Adipocyte (in vitro differentiated cells): ENCODE results near the gene GFOD2.
A peak's percentile ranks its signal among the peaks of the same experiment; 100 is the strongest.

ENCODE experiments used
- DNase-seq: peaks from one replicate; pipeline ENCODE4 v3.0.0-alpha.2; 2015; ENCODE audit warnings: low read depth
- H3K27me3 ChIP-seq: replicated peaks from 2 replicates; pipeline ENCODE4 v1.7.0; 2013; ENCODE audit warnings: mild to moderate bottlenecking, low read length, moderate library complexity; ENCODE audit not compliant: control insufficient read depth, insufficient read depth
- H3K36me3 ChIP-seq: 2 replicates; pipeline ENCODE4 v1.7.0; 2013; ENCODE audit warnings: low read length, mild to moderate bottlenecking, moderate library complexity; ENCODE audit not compliant: control insufficient read depth, insufficient read depth, severe bottlenecking
- H3K4me1 ChIP-seq: 2 replicates; pipeline ENCODE4 v1.7.0; 2013; ENCODE audit warnings: mild to moderate bottlenecking, low read length, moderate library complexity; ENCODE audit not compliant: control insufficient read depth, insufficient read depth
- H3K4me3 ChIP-seq: 2 replicates; pipeline ENCODE4 v1.7.0; 2013; ENCODE audit warnings: mild to moderate bottlenecking, low read length, moderate library complexity
- H3K9ac ChIP-seq: 2 replicates; pipeline ENCODE4 v1.7.0; 2013; ENCODE audit warnings: mild to moderate bottlenecking, low read length, moderate library complexity
- H3K9me3 ChIP-seq: 2 replicates; pipeline ENCODE4 v1.7.0; 2013; ENCODE audit warnings: mild to moderate bottlenecking, low read length, moderate library complexity; ENCODE audit not compliant: control insufficient read depth

GFOD2 gene

DNA sequence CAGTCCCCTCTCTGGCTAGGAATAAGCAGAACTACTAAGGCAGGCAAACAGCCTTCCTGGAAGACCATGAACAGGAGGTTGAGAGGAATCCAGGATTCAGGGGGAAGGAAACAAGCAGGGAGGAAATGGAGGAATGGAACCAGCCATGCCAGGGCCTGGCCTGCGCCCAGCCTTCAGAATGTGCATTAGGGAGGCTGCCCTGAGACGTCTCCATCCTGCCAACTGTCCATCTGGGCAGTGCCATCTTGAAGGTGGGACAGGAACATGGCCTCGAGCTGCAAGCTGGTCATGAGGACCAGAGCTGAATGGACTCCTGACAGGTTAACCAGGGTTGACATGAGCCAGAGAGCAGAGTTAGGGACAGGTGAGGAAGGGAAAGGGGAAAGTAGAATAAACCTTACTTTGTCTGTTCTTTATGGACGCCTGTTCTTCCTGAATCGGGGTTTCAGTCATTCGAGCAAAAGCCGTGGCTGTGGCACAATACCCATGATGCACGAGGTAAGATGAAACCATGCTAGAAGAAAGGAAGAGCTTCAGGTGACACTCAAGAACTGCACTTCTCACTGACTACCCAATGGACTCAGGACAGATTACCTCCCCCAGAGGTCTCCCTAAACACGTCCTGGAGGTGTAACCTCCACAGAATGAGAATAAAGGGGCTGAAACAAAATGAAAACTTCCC, 12.1 kb upstream of the GFOD2 start:
- no peak for DNase-seq
- H3K4me1 ChIP-seq: peaks cover 5% of the 10 kb centered on the region
- H3K4me3 ChIP-seq: no peak overlapping the region
- H3K9me3 ChIP-seq: no peaks in the 10 kb centered on the region
- peaks cover 64% of the 10 kb centered on the region for H3K36me3 ChIP-seq
- no peaks in the 10 kb centered on the region for H3K27me3 ChIP-seq
- H3K9ac ChIP-seq: no peak overlapping the region

- no peaks in the 10 kb centered on the region for H3K9me3 ChIP-seq
- no peak for DNase-seq
- peaks cover 64% of the 10 kb centered on the region for H3K36me3 ChIP-seq
These were observed 11.2 kb upstream of the GFOD2 start for GRCh38 chr16:67730326-67730725.

GRCh38 chr16:67729636-67730248, 10.6 kb upstream of the GFOD2 start:
- Histone ChIP-seq H3K4me1 (peaks cover 5% of the 10 kb centered on the region), H3K9ac (no peak overlapping the region), H3K4me3 (no peak overlapping the region), H3K27me3 (no peaks in the 10 kb centered on the region), H3K36me3 (peaks cover 68% of the 10 kb centered on the region), H3K9me3 (no peaks in the 10 kb centered on the region)
- DNase-seq: no peak

More at GRCh38 chr16:67730326-67730725, 11.2 kb upstream of the GFOD2 start:
- Histone ChIP-seq H3K4me3 (no peak overlapping the region), H3K9ac (no peak overlapping the region), H3K27me3 (no peaks in the 10 kb centered on the region), H3K4me1 (peaks cover 5% of the 10 kb centered on the region)

GRCh38 chr16:67727521-67728485, 8.7 kb upstream of the GFOD2 start:
- no peaks in the 10 kb centered on the region for H3K9me3 ChIP-seq
- peaks cover 62% of the 10 kb centered on the region for H3K36me3 ChIP-seq
- H3K27me3 ChIP-seq: no peaks in the 10 kb centered on the region
- H3K9ac ChIP-seq: no peak overlapping the region
- DNase-seq: no peak
- H3K4me1 ChIP-seq: peaks cover 5% of the 10 kb centered on the region
- H3K4me3 ChIP-seq: no peak overlapping the region

GRCh38 chr16:67726106-67727034, 7.3 kb upstream of the GFOD2 start:
- DNase-seq: no peak
- Histone ChIP-seq H3K27me3 (no peaks in the 10 kb centered on the region), H3K9me3 (no peaks in the 10 kb centered on the region), H3K9ac (no peak overlapping the region), H3K4me3 (no peak overlapping the region), H3K4me1 (peaks cover 5% of the 10 kb centered on the region), H3K36me3 (peaks cover 54% of the 10 kb centered on the region)

DNA sequence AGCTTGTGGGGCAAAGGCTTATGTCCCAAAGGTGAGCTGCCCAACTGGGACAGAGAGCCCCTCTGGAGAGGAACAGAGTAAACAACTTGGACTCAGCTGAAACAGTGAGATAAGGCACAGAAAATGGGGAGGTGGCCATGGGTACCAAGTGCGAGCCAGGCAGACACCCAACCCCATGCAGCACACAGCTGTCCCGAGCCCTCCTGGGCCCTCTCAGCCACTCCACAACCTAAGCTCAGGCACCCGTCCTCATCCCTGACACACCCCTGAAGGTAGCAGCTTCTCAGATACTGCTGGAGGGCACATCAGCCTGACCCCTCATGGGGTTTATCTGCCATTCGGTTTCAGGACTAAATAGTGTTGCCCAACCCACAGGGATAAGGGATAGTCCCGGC, 4.8 kb upstream of the GFOD2 start:
- Histone ChIP-seq H3K9ac (no peak overlapping the region), H3K4me3 (no peak overlapping the region), H3K27me3 (no peaks in the 10 kb centered on the region), H3K9me3 (no peaks in the 10 kb centered on the region), H3K4me1 (peaks cover 17% of the 10 kb centered on the region), H3K36me3 (peaks cover 29% of the 10 kb centered on the region)
- no peak for DNase-seq

DNA sequence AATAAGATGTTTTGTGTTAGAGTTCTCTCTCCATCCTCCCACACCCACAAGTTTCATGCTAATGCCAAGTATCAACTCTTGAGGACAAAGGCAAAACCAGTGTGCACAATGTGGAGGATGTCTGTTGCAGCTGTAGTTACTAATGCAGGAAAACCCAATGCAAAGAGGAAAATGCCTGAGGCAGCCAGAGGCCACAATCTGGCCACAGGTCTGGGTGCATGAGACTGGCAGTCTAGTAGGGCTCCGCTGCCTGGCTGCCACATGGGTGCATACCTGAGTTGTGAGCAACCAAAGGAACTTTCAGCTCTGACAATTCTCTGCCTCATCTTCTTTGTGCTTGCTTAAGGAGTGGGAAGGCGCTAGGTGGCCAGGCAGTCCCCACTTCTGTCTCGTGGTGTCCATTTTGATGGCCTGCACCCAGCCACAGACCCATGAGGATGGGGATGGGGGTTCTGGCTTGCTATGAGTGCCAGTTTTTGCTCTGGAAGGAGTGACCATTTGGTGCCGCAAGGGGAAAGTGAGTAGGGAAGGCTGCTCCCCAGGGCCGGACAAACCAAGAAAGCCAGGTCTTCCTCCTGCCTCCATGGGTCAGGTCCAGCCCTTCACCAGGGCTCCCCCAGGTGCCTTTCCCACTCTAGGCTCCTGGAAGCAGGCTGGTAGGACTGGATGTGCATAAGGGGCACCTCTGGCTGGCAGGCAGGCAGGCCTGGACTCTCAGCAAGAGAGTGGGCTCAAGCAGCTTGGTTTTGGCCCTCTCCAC, 4.2 kb upstream of the GFOD2 start:
- H3K27me3 ChIP-seq: no peaks in the 10 kb centered on the region
- H3K4me1 ChIP-seq: peaks cover 21% of the 10 kb centered on the region
- H3K9ac ChIP-seq: no peak overlapping the region
- peak; percentile 74 for DNase-seq
- peaks cover 24% of the 10 kb centered on the region for H3K36me3 ChIP-seq
- no peaks in the 10 kb centered on the region for H3K9me3 ChIP-seq
- H3K4me3 ChIP-seq: no peak overlapping the region

DNA sequence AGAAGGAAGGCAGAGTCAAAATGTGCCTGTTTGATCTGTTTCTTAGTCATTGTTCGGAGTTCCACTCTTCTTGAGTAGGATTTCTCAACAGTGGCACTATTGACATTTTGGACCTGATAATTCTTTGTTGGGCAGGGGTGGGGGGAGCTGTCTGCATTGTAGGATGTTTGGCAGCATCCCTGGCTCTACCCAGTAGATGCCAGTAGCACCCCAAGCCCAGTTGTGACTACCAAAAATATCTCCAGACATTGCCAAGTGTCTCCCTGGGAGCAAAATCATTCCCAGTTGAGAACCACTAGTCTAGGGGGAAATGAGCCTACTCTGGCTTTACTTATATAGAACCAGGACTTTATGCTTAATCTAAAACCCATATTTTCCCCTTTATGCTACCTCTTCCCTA, 1.1 kb upstream of the GFOD2 start:
- H3K4me3 ChIP-seq: peak overlapping the region; percentile 90

DNA sequence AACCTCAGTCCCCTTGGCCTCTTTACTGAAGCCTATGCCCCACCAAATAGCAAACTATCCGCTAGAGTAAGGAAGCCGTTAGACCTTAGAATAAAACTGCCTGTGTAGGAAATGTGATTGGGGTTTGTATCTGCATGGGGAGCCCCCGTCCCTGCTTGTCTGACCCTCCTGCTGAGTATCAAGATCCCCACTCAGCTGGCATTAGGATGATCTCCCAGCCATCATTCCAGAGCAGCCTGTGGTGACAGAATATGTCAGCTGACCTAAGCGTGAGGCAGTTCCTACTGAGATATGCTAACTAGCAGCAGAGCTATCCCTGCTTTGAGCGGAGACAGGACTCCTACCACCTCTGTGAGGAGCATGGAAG, 645 bp upstream of the GFOD2 start:
- no peaks in the 10 kb centered on the region for H3K27me3 ChIP-seq
- H3K4me3 ChIP-seq: peak overlapping the region; percentile 90
- peaks cover 23% of the 10 kb centered on the region for H3K4me1 ChIP-seq
- H3K9me3 ChIP-seq: no peaks in the 10 kb centered on the region
- peaks cover under 1% of the 10 kb centered on the region for H3K36me3 ChIP-seq
- peak overlapping the region; percentile 93 for H3K9ac ChIP-seq
- DNase-seq: peak; percentile 72

More for the DNA sequence above, 1.1 kb upstream of the GFOD2 start:
- no peak for DNase-seq
- Histone ChIP-seq H3K4me1 (peaks cover 23% of the 10 kb centered on the region), H3K27me3 (no peaks in the 10 kb centered on the region), H3K9ac (peak overlapping the region; percentile 93), H3K36me3 (peaks cover 4% of the 10 kb centered on the region), H3K9me3 (no peaks in the 10 kb centered on the region)

DNA sequence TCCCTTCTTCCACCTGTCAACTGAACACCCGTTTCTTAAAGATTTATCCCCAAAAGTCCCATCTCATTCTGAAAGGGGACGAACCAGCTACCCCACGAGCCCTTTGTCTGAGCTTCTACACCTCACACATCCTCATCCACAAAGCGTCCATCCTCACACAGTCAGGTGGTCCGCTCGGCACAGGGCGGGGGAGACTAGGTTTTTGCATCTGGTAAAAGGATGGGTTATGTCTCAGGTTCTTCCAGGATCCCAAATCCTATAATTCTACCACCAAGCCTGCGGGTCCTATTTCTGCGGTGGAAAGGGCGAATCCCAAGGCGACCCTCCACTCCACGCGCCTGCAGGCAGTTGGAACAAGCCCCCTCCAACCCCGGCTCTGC, 458 bp downstream of the GFOD2 start:
- no peaks in the 10 kb centered on the region for H3K36me3 ChIP-seq
- peak overlapping the region; percentile 93 for H3K9ac ChIP-seq
- peak overlapping the region; percentile 90 for H3K4me3 ChIP-seq
- H3K4me1 ChIP-seq: peaks cover 23% of the 10 kb centered on the region
- H3K27me3 ChIP-seq: no peaks in the 10 kb centered on the region
- no peak for DNase-seq
- no peaks in the 10 kb centered on the region for H3K9me3 ChIP-seq
